Measurements from ENCODE around the gene CISD3. TPM values are rescaled to one million over a fixed set of nuclear protein-coding genes. Genes with fewer than 3 reads are reported as not detected.

CISD3 gene
- total RNA-seq, 1 donor from 2014 or later, result 0.82 TPM

- DNase-seq (ENCODE audit: low spot score in 2 of 2) (peak; percentile 89 to 95), FAIRE-seq (no peak)
Measured at GRCh38 chr17:38752308-38753070, 22.3 kb downstream of the CISD3 start, which contains the start of gene PSMB3. TSS of gene PSMB3 (plus strand) at chr17:38752741. CDS start at chr17:38752827, 86 bp downstream.

GRCh38 chr17:38753071-38753506 lies 22.9 kb downstream of the CISD3 start:
- no peak for FAIRE-seq

GRCh38 chr17:38761612-38762011 lies 31.5 kb downstream of the CISD3 start:
- DNase-seq (ENCODE audit: low spot score in 2 of 2) (no peak), FAIRE-seq (no peak)

More at GRCh38 chr17:38753071-38753506, 22.9 kb downstream of the CISD3 start:
- no peak for DNase-seq (ENCODE audit: low spot score in 2 of 2)

- DNase-seq (ENCODE audit: low spot score in 2 of 2), result no peak
- no peak for FAIRE-seq
Measured at GRCh38 chr17:38762231-38762630, 32.1 kb downstream of the CISD3 start.

- DNase-seq (ENCODE audit: low spot score in 2 of 2), result no peak
- FAIRE-seq, result no peak
Measured at GRCh38 chr17:38766341-38766740, 36.2 kb downstream of the CISD3 start.

GRCh38 chr17:38768417-38768816 lies 38.3 kb downstream of the CISD3 start:
- FAIRE-seq (no peak), DNase-seq (ENCODE audit: low spot score in 2 of 2) (no peak)

GRCh38 chr17:38773258-38773657 lies 43.1 kb downstream of the CISD3 start:
- FAIRE-seq, result no peak
- no peak for DNase-seq (ENCODE audit: low spot score in 2 of 2)

GRCh38 chr17:38777641-38778250 lies 47.6 kb downstream of the CISD3 start:
- no peak for FAIRE-seq
- no peak for DNase-seq (ENCODE audit: low spot score in 2 of 2)

- FAIRE-seq, result no peak
- no peak for DNase-seq (ENCODE audit: low spot score in 2 of 2)
Measured at GRCh38 chr17:38779965-38780752, 50.0 kb downstream of the CISD3 start.

- FAIRE-seq (no peak), DNase-seq (ENCODE audit: low spot score in 2 of 2) (no peak)
Measured at GRCh38 chr17:38783227-38783626, 53.1 kb downstream of the CISD3 start.

Small RNAs within 50 kb of the gene (small RNA-seq; reads per million reads assigned to genes)
- gene MIR4726 (not detected), gene MIR4734 (not detected), gene RNA5SP440 (0.20 reads per million), gene RNU6-866P (not detected)

Other genes with a start within 250 kb of the CISD3 start
- 23.6 TPM for gene SRCIN1, start 124.4 kb upstream of the CISD3 start, total RNA-seq
- gene EPOP, start 55.4 kb upstream of the CISD3 start, total RNA-seq, result 0.82 TPM
- 16.3 TPM for gene MLLT6, start 25.1 kb upstream of the CISD3 start, total RNA-seq
- gene PCGF2, start 18.0 kb downstream of the CISD3 start, total RNA-seq, result 8.2 TPM
- 196 TPM for gene PSMB3, start 22.4 kb downstream of the CISD3 start, total RNA-seq
- gene PIP4K2B, start 69.2 kb downstream of the CISD3 start, total RNA-seq, result 172 TPM
- gene CWC25, start 95.0 kb downstream of the CISD3 start, total RNA-seq, result 9.4 TPM
- 1,517 TPM for gene RPL23, start 123.4 kb downstream of the CISD3 start, total RNA-seq
- 44.0 TPM for gene LASP1, start 139.7 kb downstream of the CISD3 start, total RNA-seq
- not detected for gene FBXO47, start 237.1 kb downstream of the CISD3 start, total RNA-seq